Measurements from ENCODE around the gene BABAM2. TPM values are rescaled to one million over a fixed set of nuclear protein-coding genes. Genes with fewer than 3 reads are reported as not detected.

BABAM2 gene
- total and polyA plus RNA-seq, 10 of the 15 experiments (the other 5 are each of a cell fraction or from before 2014, with no cell fraction given): 30.7 to 59.9 (median 44.5) TPM

DNA sequence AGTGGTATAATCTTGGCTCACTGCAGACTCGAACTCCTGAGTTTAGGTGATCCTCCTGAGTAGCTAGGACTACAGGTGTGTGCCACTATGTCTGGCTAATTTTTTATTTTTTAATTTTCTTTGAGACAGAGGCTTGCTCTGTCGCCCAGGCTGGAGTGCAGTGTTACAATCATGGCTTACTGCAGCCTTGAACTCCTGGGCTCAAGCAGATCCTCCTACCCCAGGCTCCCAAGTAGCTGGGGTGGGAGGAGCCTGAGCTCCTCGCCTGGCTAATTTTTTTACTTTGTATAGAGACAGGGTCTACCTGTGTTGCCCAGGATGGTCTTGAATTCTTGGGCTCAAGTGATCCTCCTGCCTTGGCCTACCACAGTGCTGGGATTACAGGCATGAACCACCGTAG, 62.5 kb downstream of the BABAM2 start:
- POLR2A ChIA-PET: no interaction called here
- CTCF ChIA-PET: interaction anchor here (1.1 kb wide), 1 partner anchor 30 kb away, joined by 3 read pairs; no protein-coding TSS in a partner anchor

More for the DNA sequence above, 62.5 kb downstream of the BABAM2 start:
- Histone ChIP-seq H3K9ac (ENCODE audit: control insufficient read depth, insufficient read depth, low read length) (no peak overlapping the region), H3K9me3 (replicated peaks; ENCODE audit: control insufficient read depth, insufficient read depth, low read length) (no peaks in the 10 kb centered on the region; the same call in 1 of the 3 replicates), H3K4me1 (ENCODE audit: control insufficient read depth, insufficient read depth, low read length) (peaks cover 4% of the 10 kb centered on the region; the same call in 1 of the 2 replicates), H3K36me3 (ENCODE audit: control insufficient read depth in 2 of 2, insufficient read depth in 2 of 2, low read length in 1 of 2) (no peaks in the 10 kb centered on the region), H3K4me3 (no peak overlapping the region), H3K4me2 (ENCODE audit: control insufficient read depth, insufficient read depth) (no peak overlapping the region), H4K20me1 (ENCODE audit: control insufficient read depth, insufficient read depth) (no peaks in the 10 kb centered on the region), H2AFZ (ENCODE audit: control insufficient read depth, low read depth, low read length) (no peak overlapping the region), H3K79me2 (ENCODE audit: control insufficient read depth, insufficient read depth, low read length) (no peaks in the 10 kb centered on the region), H3K27me3 (replicated peaks in 1 of 2; ENCODE audit: control insufficient read depth in 2 of 2, insufficient read depth in 2 of 2, low read length in 1 of 2) (no peaks in the 10 kb centered on the region), H3K27ac (ENCODE audit: control insufficient read depth, insufficient read depth) (no peak overlapping the region)
- ATAC-seq (no peak), DNase-seq (ENCODE audit: low read depth, low spot score) (no peak), FAIRE-seq (no peak)
- intact Hi-C loops (cut with micrococcal nuclease; ENCODE audit: unreplicated experiment) (no loop called here), in situ Hi-C loops (cut with MboI) (no loop called here)
- 87% methylated on average over 4 of the region's 4 CpGs for WGBS (ENCODE audit: insufficient coverage, insufficient replicate concordance, low lambda C conversion rate, missing lambda C conversion rate)
- ChIA-PET SMC1A (ENCODE audit: uncharacterized antibody, unreplicated experiment) (interaction anchor here (0.7 to 1.8 kb wide), 4 partner anchors 8 to 548 kb away, joined by 3 to 5 read pairs (median 4); no protein-coding TSS in a partner anchor), RAD21 (ENCODE audit: unreplicated experiment) (no interaction called here)
- TF ChIP-seq KAT2A (conservative IDR thresholded peaks at IDR 0.05; ENCODE audit: control insufficient read depth, low read depth, low read length): no peak
- no peak for TF ChIP-seq CHD1 (IDR thresholded peaks at IDR 0.05; ENCODE audit: low read depth, low read length)
- TF ChIP-seq, protein P1, sequence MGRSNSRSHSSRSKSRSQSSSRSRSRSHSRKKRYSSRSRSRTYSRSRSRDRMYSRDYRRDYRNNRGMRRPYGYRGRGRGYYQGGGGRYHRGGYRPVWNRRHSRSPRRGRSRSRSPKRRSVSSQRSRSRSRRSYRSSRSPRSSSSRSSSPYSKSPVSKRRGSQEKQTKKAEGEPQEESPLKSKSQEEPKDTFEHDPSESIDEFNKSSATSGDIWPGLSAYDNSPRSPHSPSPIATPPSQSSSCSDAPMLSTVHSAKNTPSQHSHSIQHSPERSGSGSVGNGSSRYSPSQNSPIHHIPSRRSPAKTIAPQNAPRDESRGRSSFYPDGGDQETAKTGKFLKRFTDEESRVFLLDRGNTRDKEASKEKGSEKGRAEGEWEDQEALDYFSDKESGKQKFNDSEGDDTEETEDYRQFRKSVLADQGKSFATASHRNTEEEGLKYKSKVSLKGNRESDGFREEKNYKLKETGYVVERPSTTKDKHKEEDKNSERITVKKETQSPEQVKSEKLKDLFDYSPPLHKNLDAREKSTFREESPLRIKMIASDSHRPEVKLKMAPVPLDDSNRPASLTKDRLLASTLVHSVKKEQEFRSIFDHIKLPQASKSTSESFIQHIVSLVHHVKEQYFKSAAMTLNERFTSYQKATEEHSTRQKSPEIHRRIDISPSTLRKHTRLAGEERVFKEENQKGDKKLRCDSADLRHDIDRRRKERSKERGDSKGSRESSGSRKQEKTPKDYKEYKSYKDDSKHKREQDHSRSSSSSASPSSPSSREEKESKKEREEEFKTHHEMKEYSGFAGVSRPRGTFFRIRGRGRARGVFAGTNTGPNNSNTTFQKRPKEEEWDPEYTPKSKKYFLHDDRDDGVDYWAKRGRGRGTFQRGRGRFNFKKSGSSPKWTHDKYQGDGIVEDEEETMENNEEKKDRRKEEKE (IDR thresholded peaks at IDR 0.05): no peak
- no peak for TF ChIP-seq ESRRA (IDR thresholded peaks at IDR 0.05; ENCODE audit: low read length)
- TF ChIP-seq, protein P2, sequence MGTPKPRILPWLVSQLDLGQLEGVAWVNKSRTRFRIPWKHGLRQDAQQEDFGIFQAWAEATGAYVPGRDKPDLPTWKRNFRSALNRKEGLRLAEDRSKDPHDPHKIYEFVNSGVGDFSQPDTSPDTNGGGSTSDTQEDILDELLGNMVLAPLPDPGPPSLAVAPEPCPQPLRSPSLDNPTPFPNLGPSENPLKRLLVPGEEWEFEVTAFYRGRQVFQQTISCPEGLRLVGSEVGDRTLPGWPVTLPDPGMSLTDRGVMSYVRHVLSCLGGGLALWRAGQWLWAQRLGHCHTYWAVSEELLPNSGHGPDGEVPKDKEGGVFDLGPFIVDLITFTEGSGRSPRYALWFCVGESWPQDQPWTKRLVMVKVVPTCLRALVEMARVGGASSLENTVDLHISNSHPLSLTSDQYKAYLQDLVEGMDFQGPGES (IDR thresholded peaks at IDR 0.05): no peak
- TF ChIP-seq PAX5 (IDR thresholded peaks at IDR 0.05; ENCODE audit: borderline replicate concordance, low read depth, low read length): no peak
- TF ChIP-seq TBL1XR1 (IDR thresholded peaks at IDR 0.05; ENCODE audit: low read depth, low read length): no peak
- TF ChIP-seq FOXK2 (IDR thresholded peaks at IDR 0.05): no peak
- BruUV-seq (replicated peaks): no TSS peak
